ENCODE results near the gene MTUS2. TPM values are rescaled to one million over a fixed set of nuclear protein-coding genes. Genes with fewer than 3 reads are reported as not detected.

The MTUS2 gene
- total RNA-seq, 4 donors from 2014 or later = 0.44 to 1.1 (median 0.48) TPM; not detected in 1

DNA sequence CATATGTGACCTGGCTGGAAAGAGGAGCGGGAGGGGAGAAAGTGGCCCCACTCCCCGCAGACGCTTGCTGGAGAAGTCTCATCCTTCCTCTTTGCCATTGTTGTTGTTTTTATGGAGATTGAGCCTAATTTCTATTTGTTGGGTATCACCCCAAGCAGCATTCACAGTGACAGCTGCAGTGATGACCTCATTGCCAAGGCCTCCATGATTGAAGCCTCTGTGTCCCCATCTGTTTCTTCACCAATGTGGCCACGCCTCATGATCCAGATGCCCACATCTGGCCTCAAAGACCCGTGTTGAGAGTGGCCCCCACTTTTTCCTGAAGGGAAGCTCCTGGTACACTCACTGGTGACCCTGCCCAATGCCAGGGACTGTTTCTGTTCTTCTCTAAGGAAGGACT is 621.2 kb downstream of the MTUS2 start:
- TF ChIP-seq, protein P1, sequence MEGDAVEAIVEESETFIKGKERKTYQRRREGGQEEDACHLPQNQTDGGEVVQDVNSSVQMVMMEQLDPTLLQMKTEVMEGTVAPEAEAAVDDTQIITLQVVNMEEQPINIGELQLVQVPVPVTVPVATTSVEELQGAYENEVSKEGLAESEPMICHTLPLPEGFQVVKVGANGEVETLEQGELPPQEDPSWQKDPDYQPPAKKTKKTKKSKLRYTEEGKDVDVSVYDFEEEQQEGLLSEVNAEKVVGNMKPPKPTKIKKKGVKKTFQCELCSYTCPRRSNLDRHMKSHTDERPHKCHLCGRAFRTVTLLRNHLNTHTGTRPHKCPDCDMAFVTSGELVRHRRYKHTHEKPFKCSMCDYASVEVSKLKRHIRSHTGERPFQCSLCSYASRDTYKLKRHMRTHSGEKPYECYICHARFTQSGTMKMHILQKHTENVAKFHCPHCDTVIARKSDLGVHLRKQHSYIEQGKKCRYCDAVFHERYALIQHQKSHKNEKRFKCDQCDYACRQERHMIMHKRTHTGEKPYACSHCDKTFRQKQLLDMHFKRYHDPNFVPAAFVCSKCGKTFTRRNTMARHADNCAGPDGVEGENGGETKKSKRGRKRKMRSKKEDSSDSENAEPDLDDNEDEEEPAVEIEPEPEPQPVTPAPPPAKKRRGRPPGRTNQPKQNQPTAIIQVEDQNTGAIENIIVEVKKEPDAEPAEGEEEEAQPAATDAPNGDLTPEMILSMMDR (IDR thresholded peaks at IDR 0.05) = no peak
- no peak for DNase-seq (ENCODE audit: low spot score)
- no peak for ATAC-seq (ENCODE audit: low FRiP score)

- ATAC-seq (ENCODE audit: low FRiP score) (no peak), DNase-seq (ENCODE audit: low spot score) (no peak)
- TF ChIP-seq, protein P1 (IDR thresholded peaks at IDR 0.05) = no peak
Measured at GRCh38 chr13:29446016-29446415, 625.9 kb downstream of the MTUS2 start.

- TF ChIP-seq, protein P1 (IDR thresholded peaks at IDR 0.05) = no peak
- no peak for ATAC-seq (ENCODE audit: low FRiP score)
- DNase-seq (ENCODE audit: low spot score) = no peak
Measured at GRCh38 chr13:29448174-29448573, 628.0 kb downstream of the MTUS2 start.

- no peak for ATAC-seq (ENCODE audit: low FRiP score)
- TF ChIP-seq, protein P1 (IDR thresholded peaks at IDR 0.05) = no peak
- DNase-seq (ENCODE audit: low spot score) = no peak
Measured at GRCh38 chr13:29449726-29450125, 629.6 kb downstream of the MTUS2 start.

DNA sequence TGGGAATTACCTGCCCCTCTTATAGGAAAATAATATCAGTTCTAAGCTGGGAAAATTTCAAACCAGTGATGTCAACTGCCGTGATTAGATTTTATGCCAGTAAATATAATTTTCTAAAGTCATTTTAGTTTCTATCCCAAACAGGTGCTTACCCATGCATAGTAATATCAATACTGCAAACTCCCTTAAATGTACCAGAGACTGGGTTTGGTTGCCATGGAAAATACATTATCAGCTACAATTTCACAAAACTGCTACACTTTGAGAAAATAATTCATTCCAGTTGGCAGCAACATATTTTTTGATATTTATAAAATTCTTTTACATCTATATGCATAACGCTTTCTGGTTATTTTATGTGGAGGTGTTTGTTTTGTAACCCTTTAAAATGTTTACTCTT is 631.8 kb downstream of the MTUS2 start:
- TF ChIP-seq, protein P1 (IDR thresholded peaks at IDR 0.05) = no peak
- ATAC-seq (ENCODE audit: low FRiP score) = no peak
- DNase-seq (ENCODE audit: low spot score) = no peak

- ATAC-seq (ENCODE audit: low FRiP score) = no peak
- TF ChIP-seq, protein P1 (IDR thresholded peaks at IDR 0.05) = no peak
- no peak for DNase-seq (ENCODE audit: low spot score)
Measured at GRCh38 chr13:29452773-29453616, 632.9 kb downstream of the MTUS2 start.

- TF ChIP-seq, protein P1 (IDR thresholded peaks at IDR 0.05) = no peak
- DNase-seq (ENCODE audit: low spot score) (no peak), ATAC-seq (ENCODE audit: low FRiP score) (no peak)
Measured at GRCh38 chr13:29453617-29454011, 633.5 kb downstream of the MTUS2 start.
